ENCODE data around the gene CEP135. TPM values are rescaled to one million over a fixed set of nuclear protein-coding genes. Genes with fewer than 3 reads are reported as not detected.

CEP135 gene
- total and polyA plus RNA-seq, 2 donors (not counting 3 experiments of a cell fraction or from before 2014, with no cell fraction given): 2.8 to 15.3 TPM

- POLR2A ChIA-PET: no interaction called here
- CTCF ChIA-PET: no interaction called here
- no peak overlapping the region for H3K27ac ChIP-seq (ENCODE audit: insufficient read depth, low read depth, low read length)
- H3K9me3 ChIP-seq (replicated peaks; ENCODE audit: control insufficient read depth, insufficient read depth, low read length): no peaks in the 10 kb centered on the region
- peaks cover 2% of the 10 kb centered on the region for H3K4me1 ChIP-seq (ENCODE audit: control insufficient read depth, extremely low read depth, insufficient read depth, low read length)
- no peak overlapping the region for H3K4me2 ChIP-seq (ENCODE audit: insufficient read depth, low read length)
- no peaks in the 10 kb centered on the region for H3K79me2 ChIP-seq (ENCODE audit: control insufficient read depth, insufficient read depth, low read length)
- no peaks in the 10 kb centered on the region for H4K20me1 ChIP-seq (replicated peaks; ENCODE audit: control insufficient read depth, extremely low read depth, insufficient read depth, low read length)
- no peak for DNase-seq (ENCODE audit: low read depth, low spot score)
- FAIRE-seq: peak; percentile 72
- no TSS peak for BruUV-seq (replicated peaks)
- dilution Hi-C loops (cut with MboI; ENCODE audit: extremely low pct_ligation_motif_present, low sequenced_read_pairs): no loop called here
- H3K4me3 ChIP-seq (replicated peaks in 1 of 3; ENCODE audit: insufficient read depth in 1 of 3, low read depth in 1 of 3, low read length in 3 of 3): no peak overlapping the region
- H3K9ac ChIP-seq (replicated peaks; ENCODE audit: extremely low read depth, insufficient read depth, low read length): no peak overlapping the region
- H3K27me3 ChIP-seq (ENCODE audit: control insufficient read depth in 2 of 2, insufficient read depth in 2 of 2, low read length in 2 of 2): no peaks in the 10 kb centered on the region
- TF ChIP-seq CTCF (IDR thresholded peaks at IDR 0.05; ENCODE audit: extremely low read depth in 1 of 2, insufficient read depth in 1 of 2, low read depth in 1 of 2, low read length in 2 of 2): no peak
- H3K36me3 ChIP-seq (ENCODE audit: control insufficient read depth in 2 of 2, extremely low read depth in 1 of 2, insufficient read depth in 2 of 2, low read length in 2 of 2): no peaks in the 10 kb centered on the region
- intact Hi-C loops (cut with micrococcal nuclease): no loop called here
- no peaks in the 10 kb centered on the region for H3K9me1 ChIP-seq (replicated peaks; ENCODE audit: control insufficient read depth, extremely low read depth, insufficient read depth, low read length)
- no peak overlapping the region for H2AFZ ChIP-seq (ENCODE audit: low read depth, low read length)
These were observed 134.1 kb downstream of the CEP135 start for GRCh38 chr4:56082829-56083228.

Other genes starting within 250 kb of the CEP135 start
- gene EXOC1L, start 129.2 kb upstream of the CEP135 start, total RNA-seq: not detected in 2 replicates
- gene EXOC1L, start 129.2 kb upstream of the CEP135 start, polyA plus RNA-seq: not detected in 2 replicates
- gene EXOC1, start 95.3 kb upstream of the CEP135 start, total RNA-seq: 30.5 and 33.3 TPM in 2 replicates
- 9.1 and 11.6 TPM in 2 replicates for gene EXOC1, start 95.3 kb upstream of the CEP135 start, polyA plus RNA-seq